Adrenal gland (tissue), 12 donors: Measurements from ENCODE around the gene SLC29A1. TPM values are rescaled to one million over a fixed set of nuclear protein-coding genes. Genes with fewer than 3 reads are reported as not detected.

Source experiments
- DNase-seq, 7 donors: peaks; one replicate each; pipeline ENCODE4 v3.0.0-alpha.2; 2019 to 2020
- H3K27ac ChIP-seq, 5 donors: fragments of 200-600 bp; sonication (generic) in 4 of 5; 1 replicate in 3 of 5; 2 replicates in 2 of 5; pipeline versions ENCODE4 v1.5.1 to v1.8.0; 2016 to 2020; ENCODE audit warnings: mild to moderate bottlenecking in 1 of 5
- H3K27me3 ChIP-seq: fragments of 200-600 bp; 2 replicates; pipeline ENCODE4 v1.8.0; 2021
- H3K36me3 ChIP-seq, 2 donors: fragments of 200-600 bp; replicated peaks in 1 of 2; 1 replicate in 1 of 2; 2 replicates in 1 of 2; pipeline versions ENCODE4 v1.5.1 to v1.8.0; 2018 to 2022
- H3K4me1 ChIP-seq, 2 donors: fragments of 200-600 bp; replicated peaks in 1 of 2; 1 replicate in 1 of 2; 2 replicates in 1 of 2; pipeline versions ENCODE4 v1.5.1 to v1.8.0; 2018 to 2021
- H3K4me3 ChIP-seq, 4 donors: fragments of 200-600 bp; sonication (generic) in 3 of 4; one replicate each; pipeline ENCODE4 v1.5.1; 2016 to 2018
- H3K9me3 ChIP-seq, 3 donors: fragments of 200-600 bp; sonication (generic) in 1 of 3; replicated peaks in 1 of 3; 1 replicate in 2 of 3; 2 replicates in 1 of 3; pipeline versions ENCODE4 v1.5.1 to v1.8.0; 2016 to 2021
- POLR2A ChIP-seq, 2 donors: fragments of 450-650 bp; IDR thresholded peaks; one replicate each; pipeline ENCODE4 v1.6.1; 2017; ENCODE audit warnings: antibody characterized with exemption in 2 of 2, mild to moderate bottlenecking in 2 of 2, moderate library complexity in 1 of 2
- WGBS, 4 donors: extraction: QIAGEN DNeasy Blood & Tissue Kit in 2 of 4; methylation state at CpG; one replicate each; pipeline versions ENCODE4 v1.1.5 to v1.1.7; 2013 to 2017; 5-methylcytosine and 5-hydroxymethylcytosine counted together
- intact Hi-C, 2 donors: fragments of 100-400 bp; cut with DNase I; formaldehyde crosslinking; loops; one replicate each; pipeline versions ENCODE4 v1.14.1 to v1.15.0; 2022 to 2023
- polyA plus RNA-seq, 3 donors: library from polyadenylated mRNA; stranded (reverse); fragments of 200-250 nt in 2 of 3; fragments of 350-450 nt in 1 of 3; fragmentation: Illumina TruSeq in 1 of 3; extraction: RNeasy Lipid Tissue Mini Kit (QIAGEN cat#74804) in 1 of 3; gene quantifications; one replicate each; pipeline ENCODE4 v1.2.3, GENCODE V29; 2013 to 2014
- total RNA-seq, 9 donors: library from RNA; depleted of rRNA in 4 of 9; stranded (reverse); fragments of >200 nt in 4 of 9; fragments of 120-200 nt in 1 of 9; fragmentation: NEBNext Ultra II Directional in 1 of 9; extraction: Animal tissue kit (Norgen Biotek cat#: 25700) in 1 of 9; gene quantifications; one replicate each; pipeline versions ENCODE4 v1.1.0 to v1.2.4, GENCODE V29; 2013 to 2023
- TF ChIP-seq, protein P1 (sequence below), 6 experiments: fragments of 450-650 bp in 4 of 6; fragments of 200-600 bp in 2 of 6; sonication (generic) in 1 of 6; IDR thresholded peaks; 1 replicate in 5 of 6; 2 replicates in 1 of 6; pipeline versions ENCODE4 v1.5.1 to v1.8.0; 2016 to 2021; ENCODE audit warnings: antibody characterized with exemption in 6 of 6, mild to moderate bottlenecking in 2 of 6, moderate library complexity in 1 of 6
- donor health status: healthy with polysubstance abuse.
- donor health status: Bipolar disorder and iron deficiency.
- donor health status: DM: yes; HTN: yes; CAD: no.
- donor health status: DM: no; HTN: no; CAD: no.
- donor health status: DM: no; HTN: no; CAD: no.
- donor health status: DM: yes; HTN: yes; CAD: no.

The SLC29A1 gene
- total and polyA plus RNA-seq, 12 donors: 48.6 to 356 (median 134) TPM

- 71 to 85% (median 75%) methylated on average over 6 of the region's 6 CpGs for WGBS, 4 donors
- TF ChIP-seq, protein P1, sequence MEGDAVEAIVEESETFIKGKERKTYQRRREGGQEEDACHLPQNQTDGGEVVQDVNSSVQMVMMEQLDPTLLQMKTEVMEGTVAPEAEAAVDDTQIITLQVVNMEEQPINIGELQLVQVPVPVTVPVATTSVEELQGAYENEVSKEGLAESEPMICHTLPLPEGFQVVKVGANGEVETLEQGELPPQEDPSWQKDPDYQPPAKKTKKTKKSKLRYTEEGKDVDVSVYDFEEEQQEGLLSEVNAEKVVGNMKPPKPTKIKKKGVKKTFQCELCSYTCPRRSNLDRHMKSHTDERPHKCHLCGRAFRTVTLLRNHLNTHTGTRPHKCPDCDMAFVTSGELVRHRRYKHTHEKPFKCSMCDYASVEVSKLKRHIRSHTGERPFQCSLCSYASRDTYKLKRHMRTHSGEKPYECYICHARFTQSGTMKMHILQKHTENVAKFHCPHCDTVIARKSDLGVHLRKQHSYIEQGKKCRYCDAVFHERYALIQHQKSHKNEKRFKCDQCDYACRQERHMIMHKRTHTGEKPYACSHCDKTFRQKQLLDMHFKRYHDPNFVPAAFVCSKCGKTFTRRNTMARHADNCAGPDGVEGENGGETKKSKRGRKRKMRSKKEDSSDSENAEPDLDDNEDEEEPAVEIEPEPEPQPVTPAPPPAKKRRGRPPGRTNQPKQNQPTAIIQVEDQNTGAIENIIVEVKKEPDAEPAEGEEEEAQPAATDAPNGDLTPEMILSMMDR (IDR thresholded peaks at IDR 0.05): no peak
- no peak for TF ChIP-seq POLR2A (IDR thresholded peaks at IDR 0.05)
- no peaks in the 10 kb centered on the region for H3K9me3 ChIP-seq
- peaks cover 0 to 26% of the 10 kb centered on the region in 2 donors for H3K36me3 ChIP-seq
- DNase-seq: no peak
- intact Hi-C loops: loop anchor here (10.0 kb wide), 2 partner anchors 130 to 140 kb away; no protein-coding TSS in a partner anchor
- H3K27ac ChIP-seq: peak overlapping the region in 4 of 5 donors; percentile 59 to 98 (median 76)
- peaks cover 27 to 44% of the 10 kb centered on the region in 2 donors for H3K4me1 ChIP-seq
- H3K27me3 ChIP-seq: no peaks in the 10 kb centered on the region
- H3K4me3 ChIP-seq: no peak overlapping the region
Observed at GRCh38 chr6:44235269-44235668, 11.9 kb downstream of the SLC29A1 start.

DNA sequence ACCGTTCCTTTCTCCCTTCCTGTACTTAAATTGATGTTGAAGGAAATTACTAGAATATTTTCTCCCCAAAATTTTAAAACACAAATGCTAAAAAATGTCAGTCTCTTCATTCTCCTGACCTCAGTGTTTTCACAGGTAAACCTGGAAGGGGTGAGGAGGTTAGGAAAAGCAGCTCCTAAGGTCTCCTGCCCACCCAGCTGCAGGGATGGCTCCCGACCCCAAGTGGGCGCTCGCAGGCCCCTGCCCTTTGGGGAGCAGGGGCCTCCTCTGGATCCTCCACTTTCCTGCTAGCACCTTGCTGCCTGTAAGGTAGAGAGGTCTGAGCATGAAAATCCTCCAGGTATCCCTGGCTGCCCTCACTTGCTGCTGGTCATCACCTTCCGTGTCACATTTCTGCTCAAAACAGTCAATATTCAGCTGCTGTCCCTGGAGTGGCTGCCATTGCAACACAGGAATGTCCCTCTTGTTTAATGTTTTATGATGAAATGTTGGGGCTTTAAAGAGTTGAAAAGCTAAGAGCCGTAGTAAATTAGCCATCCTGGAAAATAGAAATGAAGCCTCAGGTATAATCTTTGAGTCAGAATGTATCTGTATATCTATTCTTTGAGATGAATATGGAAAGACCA is 12.6 kb downstream of the SLC29A1 start:
- Histone ChIP-seq H3K27ac (peak overlapping the region in 2 of 5 donors; percentile 33 to 98), H3K36me3 (peaks cover 0 to 22% of the 10 kb centered on the region in 2 donors), H3K27me3 (no peaks in the 10 kb centered on the region), H3K4me3 (no peak overlapping the region), H3K9me3 (no peaks in the 10 kb centered on the region), H3K4me1 (peaks cover 27 to 37% of the 10 kb centered on the region in 2 donors)
- DNase-seq: peak in 1 of 7 donors; percentile 23
- TF ChIP-seq, protein P1 (IDR thresholded peaks at IDR 0.05): no peak
- TF ChIP-seq POLR2A (IDR thresholded peaks at IDR 0.05): no peak
- intact Hi-C loops: loop anchor here (2.0 to 10.0 kb wide), 3 partner anchors 63 to 141 kb away; no protein-coding TSS in a partner anchor
- 81 to 91% (median 89%) methylated on average over 3 to 6 of the region's 6 CpGs for WGBS, 4 donors

DNA sequence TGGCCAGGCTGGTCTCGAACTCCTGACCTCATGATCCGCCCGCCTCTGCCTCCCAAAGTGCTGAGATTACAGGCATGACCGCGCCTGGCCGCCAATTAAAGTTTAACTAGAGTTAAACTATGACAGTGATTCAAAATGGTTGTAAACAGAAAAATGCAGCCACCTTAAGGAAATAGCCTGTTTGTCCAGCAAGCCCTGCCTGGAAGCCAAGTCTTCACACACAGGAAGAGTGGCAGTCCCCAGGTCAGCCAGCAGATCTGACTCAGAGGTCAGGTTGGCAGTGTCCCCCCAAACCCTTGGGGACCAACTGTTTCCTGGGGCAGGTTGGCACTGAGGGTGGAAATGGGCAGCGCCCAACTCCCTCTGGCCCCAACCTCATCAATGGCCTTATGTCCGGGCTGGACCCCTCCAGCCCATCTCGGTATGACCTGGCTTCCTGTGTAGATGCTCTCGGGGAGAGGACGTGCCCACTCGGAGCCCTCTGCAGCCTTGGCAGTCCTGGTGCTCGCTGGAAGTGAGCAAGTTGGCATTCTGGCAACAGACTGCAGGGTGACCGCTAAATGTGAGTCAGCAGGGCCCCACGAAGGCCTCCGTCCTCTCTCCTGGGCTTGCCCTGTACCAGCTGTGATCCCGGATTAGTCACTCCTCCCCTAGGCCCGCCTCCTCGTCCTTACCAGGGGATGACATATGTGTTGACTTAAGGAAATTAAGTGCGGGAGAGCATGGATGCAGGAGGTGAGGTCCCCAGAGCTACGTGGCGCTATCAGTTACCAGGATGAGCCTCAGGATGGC is 13.8 kb downstream of the SLC29A1 start:
- intact Hi-C loops: loop anchor here (2.0 to 10.0 kb wide), 3 partner anchors 64 to 142 kb away; no protein-coding TSS in a partner anchor
- no peaks in the 10 kb centered on the region for H3K27me3 ChIP-seq

More for the DNA sequence above, 13.8 kb downstream of the SLC29A1 start:
- DNase-seq: peak; percentile 95 to 99 (median 99)
- peaks cover 27 to 35% of the 10 kb centered on the region in 2 donors for H3K4me1 ChIP-seq
- H3K9me3 ChIP-seq: no peaks in the 10 kb centered on the region
- 17 to 22% (median 20%) methylated on average over 19 to 22 of the region's 22 CpGs for WGBS, 4 donors
- peak overlapping the region in 3 of 4 donors; percentile 41 to 72 (median 61) for H3K4me3 ChIP-seq
- peaks cover 0 to 11% of the 10 kb centered on the region in 2 donors for H3K36me3 ChIP-seq
- peak in 1 of 2 donors; percentile 82 for TF ChIP-seq POLR2A (IDR thresholded peaks at IDR 0.05)
- TF ChIP-seq, protein P1 (IDR thresholded peaks at IDR 0.05): peak in 1 of 6 experiments; percentile 1
- H3K27ac ChIP-seq: peak overlapping the region; percentile 93 to 98 (median 97)
